ENCODE results near the gene EBPL.

The EBPL gene

DNA sequence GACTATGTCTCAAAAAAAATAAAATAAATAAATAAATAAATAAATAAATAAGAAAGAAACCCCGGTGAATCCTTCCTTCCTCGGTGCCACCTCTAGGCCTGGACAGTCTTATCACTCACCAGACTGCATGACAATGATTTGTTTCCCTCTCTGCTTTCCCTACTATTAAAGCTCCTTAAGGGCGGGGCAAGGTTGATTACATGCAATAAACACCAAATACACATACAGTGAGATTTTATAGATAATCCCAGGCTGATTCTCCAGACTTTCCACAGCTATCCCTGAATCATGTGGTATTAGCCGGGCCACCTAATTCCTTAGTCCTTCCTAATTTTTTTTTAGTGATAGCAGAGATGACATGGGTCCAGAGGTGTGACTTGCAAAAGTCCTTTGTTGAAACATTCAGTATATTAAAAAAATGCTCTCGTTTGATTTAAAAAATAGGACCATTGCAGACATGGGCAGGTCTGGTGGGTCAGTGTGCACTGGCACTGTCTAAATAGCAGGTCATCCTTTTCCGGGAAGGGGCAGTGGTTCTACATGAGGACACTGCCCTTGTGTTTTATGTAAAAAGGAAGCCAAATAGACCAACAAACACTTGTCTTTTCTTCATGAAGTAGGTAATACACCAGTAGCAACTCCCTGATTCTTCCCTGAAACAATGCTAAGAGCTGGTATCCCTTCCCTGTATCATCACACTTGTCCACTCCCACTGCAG is 14.5 kb downstream of the EBPL start:
- in situ Hi-C loops (cut with HindIII; ENCODE audit: low sequenced_read_pairs): no loop called here

DNA sequence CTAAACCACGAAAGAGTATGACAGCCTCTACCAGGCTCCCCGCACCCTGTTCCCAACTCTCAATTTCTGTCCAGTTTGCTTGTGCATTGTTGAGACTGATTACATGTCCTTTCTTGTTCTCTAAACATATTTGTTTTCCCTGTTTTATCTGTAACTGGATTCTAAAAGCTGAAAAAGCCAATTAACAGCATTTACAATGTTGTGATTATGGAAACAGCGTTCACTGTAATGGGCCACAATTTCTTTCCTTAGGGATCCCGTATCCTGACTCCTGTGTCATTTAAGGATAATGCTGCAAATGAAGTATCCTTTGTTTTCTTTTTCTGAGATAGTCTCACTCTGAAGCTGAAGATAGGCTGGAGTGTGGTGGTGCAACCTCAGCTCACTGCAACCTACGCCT is 20.5 kb downstream of the EBPL start:
- in situ Hi-C loops (cut with HindIII; ENCODE audit: low sequenced_read_pairs): no loop called here

DNA sequence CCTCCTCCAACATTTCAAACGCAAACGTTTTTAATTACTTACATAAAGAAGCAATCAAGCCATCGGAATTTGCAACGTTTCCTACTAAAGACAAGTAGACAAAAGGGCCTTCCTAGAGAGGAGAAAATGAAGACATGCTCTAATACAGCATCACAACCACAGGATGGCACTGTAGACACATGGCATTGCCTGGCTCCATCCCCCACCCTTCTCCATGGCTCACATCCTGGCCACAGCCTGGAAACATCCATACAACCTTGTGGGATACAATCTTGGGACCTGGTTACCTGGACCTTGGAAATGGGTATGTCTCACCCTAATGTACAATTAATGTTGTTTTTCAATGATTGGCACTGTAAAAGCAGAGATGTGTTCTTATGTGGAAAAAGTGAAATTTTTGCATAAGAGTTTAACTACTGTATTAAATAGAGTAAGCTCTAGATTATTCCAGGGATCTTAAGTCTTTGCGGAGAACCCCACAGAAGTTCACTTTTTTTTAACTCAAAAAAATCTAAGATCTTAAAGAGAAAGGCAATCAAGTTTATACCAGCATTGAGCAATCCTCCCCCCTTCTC is 21.5 kb downstream of the EBPL start:
- in situ Hi-C loops (cut with HindIII; ENCODE audit: low sequenced_read_pairs): no loop called here

DNA sequence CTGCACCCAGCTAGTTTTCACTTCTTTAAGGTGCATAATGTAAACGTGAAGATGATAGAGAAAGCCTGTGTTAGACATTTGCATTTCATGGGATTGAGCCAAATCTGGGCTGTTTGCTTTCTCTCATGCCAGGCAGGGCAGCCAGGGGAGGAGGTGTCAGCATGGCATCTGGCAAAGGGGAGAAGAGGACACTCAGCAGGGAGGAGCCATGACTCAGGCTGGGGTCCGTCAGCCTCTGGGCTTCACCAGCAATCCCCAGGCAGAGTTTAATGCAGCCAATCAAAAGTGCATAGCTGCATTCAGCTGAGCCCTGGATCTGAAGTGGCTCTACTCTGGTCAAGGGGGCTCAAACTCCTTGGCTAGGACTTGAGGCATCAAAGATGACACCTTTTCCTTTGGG is 23.5 kb downstream of the EBPL start:
- in situ Hi-C loops (cut with HindIII; ENCODE audit: low sequenced_read_pairs): no loop called here

DNA sequence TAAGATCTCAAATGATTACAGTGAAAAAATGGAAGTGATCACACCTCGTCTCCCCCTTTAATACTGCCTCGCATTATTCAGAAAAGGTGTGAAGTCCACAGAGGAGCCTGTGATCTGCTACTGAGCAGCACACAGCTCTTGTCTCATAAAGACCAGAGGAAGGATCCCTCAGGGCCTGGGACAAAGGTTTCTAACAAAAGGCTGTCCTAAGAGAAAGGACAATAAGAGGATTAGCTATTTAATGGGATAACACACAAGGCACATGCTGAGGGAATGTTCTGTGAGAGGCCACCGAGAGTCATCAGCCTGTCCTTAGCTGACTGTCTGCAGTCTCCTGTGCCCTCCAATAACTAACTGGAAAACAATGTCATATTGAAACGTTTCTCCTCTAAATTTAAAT is 26.7 kb downstream of the EBPL start:
- in situ Hi-C loops (cut with HindIII; ENCODE audit: low sequenced_read_pairs): no loop called here

DNA sequence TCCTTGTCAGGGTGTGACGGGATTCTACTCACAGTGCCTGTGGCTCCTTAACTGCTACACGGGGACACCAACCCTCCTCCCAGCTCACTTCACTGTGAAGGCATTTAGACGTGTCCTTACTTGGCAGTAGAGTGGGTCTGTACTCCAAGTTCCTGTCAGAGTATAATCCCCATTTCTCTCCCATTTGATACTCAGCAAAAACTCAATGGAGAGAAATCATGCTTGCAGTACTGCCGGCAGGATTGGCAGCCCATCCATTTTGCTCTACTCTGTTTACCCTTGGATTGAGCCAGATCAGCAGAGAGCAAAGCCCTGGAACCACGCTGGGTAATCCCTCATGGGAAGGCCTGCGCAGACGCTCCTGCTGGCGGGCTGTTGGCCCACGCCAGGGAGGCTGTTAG is 34.0 kb downstream of the EBPL start:
- in situ Hi-C loops (cut with HindIII; ENCODE audit: low sequenced_read_pairs): no loop called here

DNA sequence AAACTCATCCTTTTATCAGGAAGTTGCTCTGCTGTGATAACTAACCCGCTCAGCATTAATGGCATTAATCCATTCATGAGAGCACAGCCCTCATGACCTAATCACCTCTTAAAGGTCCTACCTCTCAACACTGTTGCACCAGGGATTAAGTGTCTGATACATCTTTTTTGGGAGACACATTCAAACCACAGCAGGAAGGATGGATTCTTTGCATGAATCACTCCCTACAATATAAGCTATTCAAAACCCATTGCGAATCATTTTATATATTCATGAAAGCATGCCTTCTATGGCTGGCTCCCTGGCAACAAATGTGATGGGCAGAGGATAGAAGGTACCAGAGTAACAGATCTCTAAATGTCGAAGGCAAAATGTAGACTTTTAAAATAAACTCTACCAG is 35.4 kb downstream of the EBPL start:
- in situ Hi-C loops (cut with HindIII; ENCODE audit: low sequenced_read_pairs): no loop called here

DNA sequence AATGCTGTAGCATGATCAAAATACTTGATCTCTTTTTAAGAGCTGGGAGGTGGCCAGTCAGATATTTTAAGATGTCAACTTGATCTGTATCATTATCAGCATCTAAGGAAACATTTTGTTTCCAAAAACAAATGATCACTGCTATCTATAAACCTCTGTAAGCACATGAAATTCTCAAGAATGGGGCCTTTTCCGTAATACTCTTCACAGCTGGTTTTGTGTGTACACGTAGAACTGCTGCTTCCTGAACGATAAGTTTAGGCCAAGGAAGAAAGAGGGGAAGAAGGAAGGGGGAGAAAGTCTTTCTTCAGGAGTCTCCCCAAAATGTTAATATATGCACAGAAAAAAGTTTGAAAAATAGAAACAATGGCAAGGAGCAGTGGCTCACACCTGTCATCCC is 37.3 kb downstream of the EBPL start:
- in situ Hi-C loops (cut with HindIII; ENCODE audit: low sequenced_read_pairs): no loop called here

DNA sequence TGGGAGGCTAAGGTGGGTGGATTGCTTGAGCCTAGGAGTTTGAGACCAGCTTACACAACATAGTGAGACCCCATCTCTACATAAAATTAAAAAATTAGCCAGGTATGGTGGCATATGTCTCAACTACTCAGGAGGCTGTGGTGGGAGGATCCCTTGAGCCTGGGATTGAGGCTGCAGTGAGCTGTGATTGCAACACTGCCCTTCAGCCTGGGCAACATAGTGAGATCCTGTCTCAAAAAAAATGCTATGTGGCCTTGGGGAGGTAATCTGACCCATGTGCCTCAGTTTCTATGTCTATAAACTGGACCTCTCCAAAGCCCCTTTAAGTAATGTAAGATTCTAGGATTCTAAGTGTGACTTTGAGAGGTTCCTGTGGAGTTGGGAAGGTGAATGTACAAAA is 37.8 kb downstream of the EBPL start:
- in situ Hi-C loops (cut with HindIII; ENCODE audit: low sequenced_read_pairs): no loop called here

DNA sequence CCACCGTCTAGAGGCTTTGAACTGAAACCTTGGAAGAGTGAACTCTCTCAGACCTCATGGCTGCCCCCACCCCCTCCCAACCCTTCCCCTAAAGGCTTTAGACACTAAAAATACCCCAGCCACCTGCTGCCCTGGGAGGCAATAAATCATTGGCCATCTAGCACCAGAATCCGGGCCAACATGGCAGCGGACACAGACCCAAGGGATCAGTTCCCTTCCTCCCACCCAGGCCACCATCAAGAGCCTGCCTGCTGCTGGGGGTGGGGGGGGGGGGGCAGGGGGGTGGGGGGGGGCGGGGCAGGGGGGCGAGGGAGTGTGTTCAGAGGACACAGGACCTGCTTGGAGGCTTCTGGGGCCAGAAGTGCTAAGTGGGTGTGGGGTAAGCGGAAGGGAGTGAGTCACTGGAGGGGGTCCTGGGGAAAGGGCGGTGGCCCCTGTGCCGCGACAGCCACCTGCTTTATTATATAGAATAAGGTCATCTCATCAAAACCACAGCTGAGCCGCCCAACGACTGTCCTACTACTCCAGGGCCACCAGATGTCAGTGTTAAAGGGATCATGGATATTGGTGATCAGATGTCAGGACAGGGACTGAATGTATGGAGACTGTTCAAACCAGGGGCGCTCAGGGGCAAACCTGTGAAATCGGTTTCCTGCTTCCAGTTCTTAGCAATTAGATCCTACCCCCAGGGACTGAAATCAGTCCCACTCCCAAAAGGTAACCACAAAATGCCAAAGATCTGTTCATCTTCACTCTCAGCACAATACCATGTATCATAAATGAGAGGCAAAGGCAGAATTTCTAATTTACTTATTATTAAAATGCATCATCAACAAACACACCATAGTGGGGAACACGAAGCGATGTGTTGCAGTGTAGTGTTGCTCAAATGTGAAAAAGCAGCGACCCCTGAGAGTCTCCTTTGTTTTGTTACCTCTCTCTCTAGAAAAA is 38.7 kb downstream of the EBPL start:
- in situ Hi-C loops (cut with HindIII; ENCODE audit: low sequenced_read_pairs): no loop called here

DNA sequence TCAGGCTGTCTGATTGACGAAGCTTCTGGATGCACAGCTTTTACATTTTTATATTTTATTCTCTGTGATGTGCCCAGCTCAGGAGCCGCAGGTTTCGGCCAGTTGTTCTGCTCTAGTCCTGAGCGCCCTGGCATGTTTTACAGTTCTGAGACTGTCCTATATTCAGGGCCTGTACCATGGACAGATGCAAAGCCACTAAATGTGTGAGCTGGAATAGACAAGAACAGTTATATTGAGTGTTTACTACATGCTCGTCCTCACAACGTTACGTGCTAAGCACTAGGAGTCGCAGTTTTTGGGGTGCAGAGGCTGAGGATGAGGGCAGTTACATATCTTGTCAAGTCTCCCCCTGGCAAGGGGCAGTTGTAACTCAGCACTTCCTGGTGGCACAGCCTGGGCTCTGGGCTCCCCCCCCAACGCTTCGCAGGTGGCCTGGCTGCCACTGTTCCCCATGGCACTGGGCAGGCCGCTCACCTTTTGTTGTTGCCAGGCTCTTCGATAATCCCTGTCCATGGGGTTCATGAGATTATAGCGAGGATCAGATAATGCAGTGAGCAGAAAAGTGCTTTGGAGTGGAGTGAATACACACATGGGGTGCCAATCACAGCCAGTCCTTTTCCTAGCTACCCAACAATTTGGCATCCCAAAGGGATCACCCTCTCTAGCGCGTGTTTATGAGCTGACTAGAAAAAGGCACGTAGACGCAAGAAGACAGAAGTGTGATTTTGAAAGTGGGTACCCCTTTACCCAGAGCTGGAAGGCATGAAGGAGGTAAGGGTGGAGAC is 39.5 kb downstream of the EBPL start:
- in situ Hi-C loops (cut with HindIII; ENCODE audit: low sequenced_read_pairs): no loop called here

DNA sequence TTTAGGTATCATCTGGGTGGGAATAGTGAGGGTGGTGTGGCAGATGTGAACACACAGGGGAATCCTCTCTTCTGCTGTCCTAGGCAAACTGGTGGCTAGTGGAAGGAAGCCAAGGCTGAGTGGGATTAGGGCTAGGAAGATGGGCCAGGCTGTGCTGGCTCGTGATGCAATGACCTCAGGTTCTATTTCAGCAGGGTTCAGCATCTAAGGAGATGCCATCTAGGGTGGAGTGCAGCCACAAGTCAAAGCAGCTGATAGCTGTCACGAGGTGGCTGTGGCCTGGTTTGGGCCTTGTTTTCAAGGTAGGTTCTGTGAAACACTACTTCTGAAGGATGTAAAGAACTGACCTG is 41.3 kb downstream of the EBPL start:
- in situ Hi-C loops (cut with HindIII; ENCODE audit: low sequenced_read_pairs): no loop called here

DNA sequence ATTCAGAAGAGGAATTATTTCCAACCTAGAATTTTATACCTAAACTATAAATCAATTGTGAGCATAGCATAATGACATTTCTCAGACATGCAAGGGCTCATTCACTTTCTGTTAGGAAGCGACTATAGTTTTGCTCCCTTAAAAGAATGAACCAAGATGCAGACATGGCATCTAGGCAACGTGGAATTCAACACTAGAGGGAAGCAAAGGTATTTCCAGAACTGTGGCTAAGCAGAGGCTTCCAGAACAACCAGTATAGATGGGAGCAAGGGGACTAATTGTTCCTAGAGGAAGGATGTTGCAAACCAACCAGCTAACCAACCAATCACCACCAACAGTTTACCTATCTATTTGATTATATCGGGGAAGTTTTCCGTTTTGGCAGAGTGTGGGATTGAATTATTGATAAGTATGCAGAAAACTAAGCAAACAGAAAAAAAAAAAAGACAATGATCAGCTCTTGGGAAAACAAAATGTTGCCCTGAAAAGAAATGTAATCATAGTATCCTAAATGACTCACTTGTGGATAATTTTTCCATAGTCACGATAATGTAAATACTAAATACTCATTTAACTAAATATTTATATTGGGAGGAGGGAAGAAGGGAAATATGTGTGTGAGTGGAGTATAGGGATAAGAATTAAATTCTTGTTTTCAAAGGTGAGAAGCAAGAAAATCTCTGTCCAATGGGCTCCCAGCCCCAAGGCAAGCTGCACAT is 41.9 kb downstream of the EBPL start:
- in situ Hi-C loops (cut with HindIII; ENCODE audit: low sequenced_read_pairs): no loop called here

DNA sequence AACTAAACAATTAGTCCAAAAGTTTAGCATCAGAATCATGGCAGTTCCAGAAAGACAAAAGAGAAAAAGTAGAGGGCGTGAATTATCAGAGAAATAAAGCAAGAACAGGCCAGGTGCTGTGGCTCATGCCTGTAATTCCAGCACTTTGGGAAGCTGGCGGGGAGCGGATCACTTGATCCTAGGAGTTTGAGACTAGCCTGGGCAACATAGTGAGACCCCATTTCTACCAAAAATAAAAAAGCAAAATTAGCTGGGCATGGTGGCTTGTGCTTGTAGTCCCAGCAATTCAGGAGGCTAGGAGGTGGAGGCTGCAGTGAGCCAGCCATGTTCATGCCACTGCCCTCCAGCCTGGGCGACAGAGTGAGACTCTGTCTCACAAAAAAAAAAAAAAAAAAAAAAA is 44.6 kb downstream of the EBPL start:
- in situ Hi-C loops (cut with HindIII; ENCODE audit: low sequenced_read_pairs): no loop called here

DNA sequence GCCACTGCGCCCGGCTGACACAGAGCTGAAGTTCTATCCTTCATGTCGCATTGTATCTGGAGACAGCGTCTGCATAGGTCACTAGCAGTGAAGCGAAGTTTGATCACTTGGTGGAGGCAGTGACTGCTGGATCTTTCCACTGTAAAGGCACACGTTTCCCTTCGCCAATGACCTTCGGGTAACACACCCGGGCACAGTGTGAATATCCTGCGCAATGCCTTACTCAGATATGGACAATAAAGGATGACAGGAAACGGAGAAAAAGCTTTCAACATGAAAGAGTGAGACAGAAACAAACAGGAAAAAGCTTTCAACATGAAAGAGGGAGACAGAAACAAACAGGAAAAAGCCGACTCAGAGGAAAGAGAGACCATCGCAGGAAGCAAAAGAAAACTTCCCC is 45.8 kb downstream of the EBPL start:
- in situ Hi-C loops (cut with HindIII; ENCODE audit: low sequenced_read_pairs): no loop called here

DNA sequence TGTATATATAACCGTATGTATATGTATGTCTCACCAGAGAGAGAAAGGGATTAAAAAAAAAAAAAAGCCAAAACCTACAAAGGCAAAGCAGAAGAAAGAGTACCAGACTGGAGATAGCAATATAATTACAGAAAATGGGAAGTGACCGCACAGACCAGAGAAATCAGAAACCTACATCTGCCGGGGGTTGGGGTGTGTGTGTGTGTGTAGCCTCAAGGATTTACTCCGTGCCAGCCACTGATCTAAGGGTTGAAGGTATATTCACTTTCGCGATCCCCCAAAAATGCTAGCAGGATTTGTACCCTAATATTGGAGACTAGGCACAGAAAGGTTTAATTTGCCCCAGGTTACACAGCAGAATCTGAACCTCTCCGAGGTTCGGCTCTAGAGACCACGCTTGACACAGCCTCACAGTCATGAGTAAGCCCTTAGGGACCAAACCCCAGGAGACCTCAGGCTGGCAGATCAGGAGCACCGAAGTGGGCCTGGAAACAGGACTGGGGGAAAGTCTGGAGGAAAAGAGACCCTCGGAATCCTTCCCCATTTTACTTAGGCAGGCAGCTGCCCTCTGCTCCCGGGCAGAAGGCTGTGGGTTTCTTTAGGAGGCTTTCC is 48.1 kb downstream of the EBPL start:
- in situ Hi-C loops (cut with HindIII; ENCODE audit: low sequenced_read_pairs): no loop called here

DNA sequence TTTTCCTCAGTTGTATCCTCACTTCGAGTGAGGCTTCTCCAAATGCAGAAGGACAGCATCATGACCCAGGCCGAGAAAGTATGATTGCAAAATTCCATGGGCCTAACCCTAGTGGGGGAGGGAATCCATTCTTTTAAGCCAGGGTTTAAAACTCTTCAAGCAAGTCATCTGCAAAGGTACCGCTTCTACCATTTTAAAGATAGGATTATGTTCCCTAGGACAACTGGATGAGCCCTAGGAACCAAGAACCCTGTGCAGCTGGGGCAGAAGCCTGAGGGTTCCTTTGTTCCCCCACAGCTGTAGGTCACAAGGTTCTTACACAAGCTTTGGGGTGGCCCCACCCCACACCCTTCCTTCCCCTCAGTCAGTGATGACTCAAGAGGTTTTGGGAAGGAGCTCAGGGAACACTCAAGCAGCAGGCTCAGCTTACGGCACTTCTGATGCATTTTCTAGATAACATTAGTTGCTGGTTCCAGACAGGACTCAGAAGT is 49.4 kb downstream of the EBPL start:
- in situ Hi-C loops (cut with HindIII; ENCODE audit: low sequenced_read_pairs): no loop called here

DNA sequence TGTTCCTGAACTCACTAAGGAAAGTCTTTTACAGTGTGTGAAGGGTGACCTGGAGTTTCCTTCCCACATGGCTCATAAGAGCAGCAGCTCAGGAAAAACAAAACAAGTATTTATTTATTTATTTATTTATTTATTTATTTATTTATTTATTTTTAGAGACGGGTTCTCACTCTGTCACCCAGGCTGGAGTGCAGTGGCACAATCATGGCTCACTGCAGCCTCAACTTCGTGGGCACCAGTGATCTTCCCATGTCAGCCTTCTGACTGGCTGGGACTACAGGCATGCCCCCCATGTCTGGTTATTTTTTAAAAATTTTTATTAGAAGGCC is 52.6 kb downstream of the EBPL start:
- in situ Hi-C loops (cut with HindIII; ENCODE audit: low sequenced_read_pairs): no loop called here

DNA sequence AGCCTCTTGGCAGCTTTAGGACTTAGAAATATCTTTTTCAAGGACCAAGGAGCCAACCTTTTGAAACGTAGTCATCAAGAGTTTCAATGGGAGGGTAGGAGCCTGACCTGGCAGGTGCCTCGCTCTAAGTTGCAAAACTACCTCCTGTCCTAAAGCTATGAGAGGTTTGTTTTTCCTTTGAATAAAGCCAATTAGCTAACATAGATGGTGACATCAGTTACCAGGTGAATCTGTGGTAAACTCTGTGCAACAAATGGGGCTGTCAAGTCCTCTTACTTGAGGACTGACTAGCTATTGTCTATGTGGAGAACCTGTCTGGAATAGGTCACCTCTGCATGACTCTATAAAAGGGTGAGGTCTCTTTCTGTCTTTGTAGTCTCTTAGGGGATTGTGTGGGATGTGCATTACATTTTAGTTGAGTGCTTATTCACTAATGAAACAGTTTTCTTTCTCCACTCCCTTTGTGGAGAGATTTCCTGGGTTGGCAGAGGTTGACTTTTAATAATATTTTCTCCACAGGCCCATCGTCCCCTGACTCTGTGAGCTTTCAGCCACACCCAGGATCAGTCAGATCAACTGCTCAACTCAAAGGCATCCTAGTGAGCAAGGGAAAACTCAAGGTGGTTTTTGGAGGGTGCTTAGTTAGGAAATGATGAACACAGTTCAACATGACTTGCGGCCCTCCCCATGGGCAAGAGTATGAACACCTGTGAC is 53.1 kb downstream of the EBPL start:
- in situ Hi-C loops (cut with HindIII; ENCODE audit: low sequenced_read_pairs): no loop called here

DNA sequence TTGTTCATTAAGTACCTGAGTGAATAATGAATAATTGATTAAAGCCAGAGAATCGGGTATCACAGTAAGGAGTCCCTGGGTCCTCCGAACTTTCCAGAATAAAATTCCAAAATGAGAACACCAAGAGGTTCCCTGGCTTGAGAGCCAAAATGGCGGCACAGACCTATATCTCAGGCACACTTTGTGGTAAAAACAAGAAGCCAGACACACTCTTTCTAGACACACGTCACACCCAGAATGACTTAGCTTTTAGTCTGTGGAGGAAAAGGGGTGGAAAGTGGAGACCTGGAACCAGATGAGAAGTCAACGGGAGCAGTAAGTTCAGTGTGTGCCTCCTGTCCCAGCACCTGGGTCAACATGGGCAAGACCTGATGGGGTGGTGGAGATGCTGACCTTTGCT is 54.6 kb downstream of the EBPL start:
- in situ Hi-C loops (cut with HindIII; ENCODE audit: low sequenced_read_pairs): no loop called here
